ENCODE results near the gene RXFP2.

RXFP2 gene

GRCh38 chr13:31739226-31739625, at the start of gene RXFP2:
TSS of gene RXFP2 (plus strand) at chr13:31739526. CDS start at chr13:31739613, 87 bp downstream.
- no peak for DNase-seq

GRCh38 chr13:31697290-31697689, 42.0 kb upstream of the RXFP2 start:
- no peak for DNase-seq

- no peak for DNase-seq
Observed at GRCh38 chr13:31699650-31700049, 39.7 kb upstream of the RXFP2 start.

- no peak for DNase-seq
Observed at GRCh38 chr13:31703780-31704179, 35.5 kb upstream of the RXFP2 start.

- no peak for DNase-seq
Observed at GRCh38 chr13:31706105-31706504, 33.2 kb upstream of the RXFP2 start.

GRCh38 chr13:31717583-31717982, 21.7 kb upstream of the RXFP2 start:
- no peak for DNase-seq

- DNase-seq, result no peak
Observed at GRCh38 chr13:31719214-31719613, 20.1 kb upstream of the RXFP2 start.

GRCh38 chr13:31722673-31723072, 16.7 kb upstream of the RXFP2 start:
- DNase-seq, result peak; percentile 40

- no peak for DNase-seq
Observed at GRCh38 chr13:31725841-31726240, 13.5 kb upstream of the RXFP2 start.

- DNase-seq, result no peak
Observed at GRCh38 chr13:31731921-31732320, 7.4 kb upstream of the RXFP2 start.

GRCh38 chr13:31733066-31733465, 6.3 kb upstream of the RXFP2 start:
- DNase-seq, result no peak

GRCh38 chr13:31733647-31734046, 5.7 kb upstream of the RXFP2 start:
- DNase-seq, result no peak

GRCh38 chr13:31742097-31742734, 2.9 kb downstream of the RXFP2 start:
- DNase-seq, result peak; percentile 73

- DNase-seq, result no peak
Observed at GRCh38 chr13:31747291-31747690, 8.0 kb downstream of the RXFP2 start.

- no peak for DNase-seq
Observed at GRCh38 chr13:31747966-31748365, 8.6 kb downstream of the RXFP2 start.

GRCh38 chr13:31749929-31750328, 10.6 kb downstream of the RXFP2 start:
- no peak for DNase-seq

GRCh38 chr13:31755211-31755610, 15.9 kb downstream of the RXFP2 start:
- no peak for DNase-seq

- DNase-seq, result no peak
Observed at GRCh38 chr13:31755803-31756212, 16.5 kb downstream of the RXFP2 start.

- DNase-seq, result no peak
Observed at GRCh38 chr13:31756346-31756745, 17.0 kb downstream of the RXFP2 start.

- DNase-seq, result no peak
Observed at GRCh38 chr13:31761951-31762350, 22.6 kb downstream of the RXFP2 start.

GRCh38 chr13:31764556-31764955, 25.2 kb downstream of the RXFP2 start:
- DNase-seq, result no peak

GRCh38 chr13:31765138-31765785, 25.9 kb downstream of the RXFP2 start:
- DNase-seq, result no peak

GRCh38 chr13:31767175-31767900, 28.0 kb downstream of the RXFP2 start:
- DNase-seq, result no peak

GRCh38 chr13:31768351-31768750, 29.0 kb downstream of the RXFP2 start:
- DNase-seq, result no peak
